Activated T-cell treated with anti-CD3 and anti-CD28 coated beads, Interleukin-2, amount 50 U/mL, for 4 hours (primary cell): ENCODE data around the gene SYCP3. TPM values are rescaled to one million over a fixed set of nuclear protein-coding genes. Genes with fewer than 3 reads are reported as not detected.
"Not testable (repeated sequence)": the region's sequence is repeated elsewhere in the genome, so short reads cannot be mapped to it uniquely, and the experiment has no call there.

ENCODE experiments used
- ATAC-seq, 2 donors: fragments of 200-7000 bp; cut with Tn5 transposase; one replicate each; pipeline ENCODE4 v1.10.0; 2021
- DNase-seq: peaks from one replicate; pipeline ENCODE4 v3.0.0-alpha.2; 2020
- H3K27me3 Mint-ChIP-seq: one replicate; pipeline ENCODE4 v1.8.0; 2021; ENCODE audit warnings: low read depth, mixed read lengths
- H3K36me3 Mint-ChIP-seq: one replicate; pipeline ENCODE4 v1.8.0; 2022; ENCODE audit warnings: mixed read lengths; ENCODE audit not compliant: insufficient read depth
- H3K4me1 Mint-ChIP-seq: one replicate; pipeline ENCODE4 v1.8.0; 2021; ENCODE audit warnings: low read depth, mixed read lengths
- H3K4me3 Mint-ChIP-seq: one replicate; pipeline ENCODE4 v1.8.0; 2021; ENCODE audit warnings: mild to moderate bottlenecking, moderate library complexity, mixed read lengths
- H3K9me3 Mint-ChIP-seq: one replicate; pipeline ENCODE4 v1.8.0; 2021; ENCODE audit warnings: mixed read lengths
- total RNA-seq, 3 donors: library from RNA; stranded (reverse); gene quantifications; one replicate each; pipeline ENCODE4 v1.2.1, GENCODE V29; 2021

SYCP3 gene
- total RNA-seq, 3 donors from 2014 or later, result 0.13 to 0.43 TPM; not detected in 1

- no peaks in the 10 kb centered on the region for H3K9me3 Mint-ChIP-seq
- H3K4me3 Mint-ChIP-seq, result no peak overlapping the region
- peaks cover 30% of the 10 kb centered on the region for H3K4me1 Mint-ChIP-seq
- no peaks in the 10 kb centered on the region for H3K27me3 Mint-ChIP-seq
- no peaks in the 10 kb centered on the region for H3K36me3 Mint-ChIP-seq
- no peak for DNase-seq
- no peak for ATAC-seq
These were observed 43.6 kb downstream of the SYCP3 start for GRCh38 chr12:101695706-101696105.

- Mint-ChIP-seq H3K9me3 (no peaks in the 10 kb centered on the region), H3K4me1 (peaks cover 27% of the 10 kb centered on the region), H3K27me3 (no peaks in the 10 kb centered on the region), H3K4me3 (no peak overlapping the region), H3K36me3 (no peaks in the 10 kb centered on the region)
- ATAC-seq (no peak), DNase-seq (no peak)
These were observed 44.3 kb downstream of the SYCP3 start for GRCh38 chr12:101694986-101695385.

- Mint-ChIP-seq H3K36me3 (no peaks in the 10 kb centered on the region), H3K27me3 (no peaks in the 10 kb centered on the region), H3K9me3 (no peaks in the 10 kb centered on the region), H3K4me1 (peaks cover 24% of the 10 kb centered on the region), H3K4me3 (no peak overlapping the region)
- DNase-seq, result no peak
- no peak for ATAC-seq
These were observed 44.9 kb downstream of the SYCP3 start for GRCh38 chr12:101694297-101694848.

GRCh38 chr12:101691503-101692096, 47.7 kb downstream of the SYCP3 start:
- H3K4me3 Mint-ChIP-seq, result no peak overlapping the region
- no peaks in the 10 kb centered on the region for H3K36me3 Mint-ChIP-seq
- H3K27me3 Mint-ChIP-seq, result no peaks in the 10 kb centered on the region
- H3K4me1 Mint-ChIP-seq, result peaks cover 9% of the 10 kb centered on the region
- no peaks in the 10 kb centered on the region for H3K9me3 Mint-ChIP-seq
- no peak for ATAC-seq
- DNase-seq, result no peak

GRCh38 chr12:101690544-101691098, 48.6 kb downstream of the SYCP3 start:
- Mint-ChIP-seq H3K27me3 (no peaks in the 10 kb centered on the region), H3K4me1 (peaks cover 3% of the 10 kb centered on the region), H3K36me3 (no peaks in the 10 kb centered on the region), H3K4me3 (no peak overlapping the region), H3K9me3 (no peaks in the 10 kb centered on the region)
- ATAC-seq (no peak), DNase-seq (no peak)

- Mint-ChIP-seq H3K36me3 (no peaks in the 10 kb centered on the region), H3K4me3 (no peak overlapping the region)
- no peak for ATAC-seq
These were observed 53.1 kb downstream of the SYCP3 start for GRCh38 chr12:101686176-101686575.

GRCh38 chr12:101685092-101685491, 54.2 kb downstream of the SYCP3 start:
- ATAC-seq (no peak), DNase-seq (no peak)
- no peaks in the 10 kb centered on the region for H3K36me3 Mint-ChIP-seq
- H3K27me3 Mint-ChIP-seq, result peaks cover 6% of the 10 kb centered on the region
- H3K4me1 Mint-ChIP-seq, result no peaks in the 10 kb centered on the region
- H3K4me3 Mint-ChIP-seq, result no peak overlapping the region
- H3K9me3 Mint-ChIP-seq, result no peaks in the 10 kb centered on the region

More at GRCh38 chr12:101686176-101686575, 53.1 kb downstream of the SYCP3 start:
- Mint-ChIP-seq H3K27me3 (peaks cover 6% of the 10 kb centered on the region), H3K4me1 (no peaks in the 10 kb centered on the region), H3K9me3 (no peaks in the 10 kb centered on the region)
- no peak for DNase-seq

- H3K4me3 Mint-ChIP-seq, H3K27me3 Mint-ChIP-seq, ATAC-seq, H3K9me3 Mint-ChIP-seq, DNase-seq, H3K4me1 Mint-ChIP-seq, H3K36me3 Mint-ChIP-seq: not testable (repeated sequence)
These were observed 57.6 kb downstream of the SYCP3 start for GRCh38 chr12:101681627-101682026.

GRCh38 chr12:101680647-101681046, 58.6 kb downstream of the SYCP3 start:
- no peak for DNase-seq
- no peak for ATAC-seq
- H3K9me3 Mint-ChIP-seq, result no peaks in the 10 kb centered on the region
- H3K27me3 Mint-ChIP-seq, result peaks cover 6% of the 10 kb centered on the region
- H3K36me3 Mint-ChIP-seq, result no peaks in the 10 kb centered on the region
- H3K4me1 Mint-ChIP-seq, result no peaks in the 10 kb centered on the region
- no peak overlapping the region for H3K4me3 Mint-ChIP-seq

- Mint-ChIP-seq H3K27me3 (peaks cover 6% of the 10 kb centered on the region), H3K9me3 (no peaks in the 10 kb centered on the region), H3K4me3 (no peak overlapping the region), H3K36me3 (no peaks in the 10 kb centered on the region), H3K4me1 (no peaks in the 10 kb centered on the region)
- DNase-seq (no peak), ATAC-seq (no peak)
These were observed 59.0 kb downstream of the SYCP3 start for GRCh38 chr12:101680240-101680639.

Other genes with a start within 250 kb of the SYCP3 start
- gene MYBPC1, start 144.5 kb downstream of the SYCP3 start, total RNA-seq, result not detected
- gene CHPT1, start 41.8 kb downstream of the SYCP3 start, total RNA-seq, result 10 to 100 TPM; 16.3 to 18.2 (median 16.5) TPM
- 10 to 100 TPM; 25.3 to 31.9 (median 29.6) TPM for gene GNPTAB, start 91.5 kb upstream of the SYCP3 start, total RNA-seq
- gene DRAM1, start 138.1 kb upstream of the SYCP3 start, total RNA-seq, result 1 to 10 TPM; 1.7 to 3.4 (median 3.1) TPM